Superior temporal gyrus (tissue), 1 donor: ENCODE measurements around the gene NTRK1.
A peak's percentile ranks its signal among the peaks of the same experiment; 100 is the strongest.
"Not testable (repeated sequence)": the region's sequence is repeated elsewhere in the genome, so short reads cannot be mapped to it uniquely, and the experiment has no call there.

Source experiments
- DNase-seq: peaks from one replicate; pipeline ENCODE4 v3.0.0-alpha.2; 2016; ENCODE audit errors: extremely low spot score

Gene NTRK1

DNA sequence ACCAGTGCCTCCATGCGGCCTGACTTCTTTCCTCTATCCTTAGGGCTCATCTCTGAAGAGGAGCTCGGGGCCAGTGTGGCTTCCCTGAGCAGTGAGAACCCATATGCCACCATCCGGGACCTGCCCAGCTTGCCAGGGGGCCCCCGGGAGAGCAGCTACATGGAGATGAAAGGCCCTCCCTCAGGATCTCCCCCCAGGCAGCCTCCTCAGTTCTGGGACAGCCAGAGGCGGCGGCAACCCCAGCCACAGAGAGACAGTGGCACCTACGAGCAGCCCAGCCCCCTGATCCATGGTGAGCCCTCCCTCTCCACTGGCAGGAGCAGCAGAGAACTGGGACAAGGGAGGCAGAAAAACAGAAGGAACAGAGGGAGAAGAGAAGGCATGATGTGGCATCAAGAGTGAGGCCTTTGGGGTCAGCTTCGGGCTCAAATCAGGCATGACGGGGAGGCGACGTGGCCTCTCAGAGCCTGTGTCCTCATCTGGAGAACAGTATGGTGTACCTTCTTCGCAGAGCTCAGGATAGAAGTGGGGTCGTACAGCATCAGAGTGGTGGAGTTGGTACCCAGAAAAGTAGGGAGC lies 53.2 kb downstream of the NTRK1 start:
- DNase-seq, result no peak

DNA sequence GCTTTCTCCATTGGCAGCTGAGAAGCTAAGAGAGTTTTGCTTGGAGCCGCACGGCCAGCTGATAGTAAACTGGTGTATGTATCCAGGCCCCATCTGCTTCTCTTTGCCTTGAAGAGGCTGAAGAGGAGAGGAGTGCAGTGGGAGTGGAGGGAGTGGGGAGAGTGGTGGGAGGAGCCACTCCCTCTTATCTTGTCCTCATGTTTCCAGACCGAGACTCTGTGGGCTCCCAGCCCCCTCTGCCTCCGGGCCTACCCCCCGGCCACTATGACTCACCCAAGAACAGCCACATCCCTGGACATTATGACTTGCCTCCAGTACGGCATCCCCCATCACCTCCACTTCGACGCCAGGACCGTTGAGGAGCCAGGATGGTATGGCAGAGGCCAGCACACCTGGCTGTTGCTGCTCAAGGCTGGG lies 53.8 kb downstream of the NTRK1 start:
- no peak for DNase-seq

DNA sequence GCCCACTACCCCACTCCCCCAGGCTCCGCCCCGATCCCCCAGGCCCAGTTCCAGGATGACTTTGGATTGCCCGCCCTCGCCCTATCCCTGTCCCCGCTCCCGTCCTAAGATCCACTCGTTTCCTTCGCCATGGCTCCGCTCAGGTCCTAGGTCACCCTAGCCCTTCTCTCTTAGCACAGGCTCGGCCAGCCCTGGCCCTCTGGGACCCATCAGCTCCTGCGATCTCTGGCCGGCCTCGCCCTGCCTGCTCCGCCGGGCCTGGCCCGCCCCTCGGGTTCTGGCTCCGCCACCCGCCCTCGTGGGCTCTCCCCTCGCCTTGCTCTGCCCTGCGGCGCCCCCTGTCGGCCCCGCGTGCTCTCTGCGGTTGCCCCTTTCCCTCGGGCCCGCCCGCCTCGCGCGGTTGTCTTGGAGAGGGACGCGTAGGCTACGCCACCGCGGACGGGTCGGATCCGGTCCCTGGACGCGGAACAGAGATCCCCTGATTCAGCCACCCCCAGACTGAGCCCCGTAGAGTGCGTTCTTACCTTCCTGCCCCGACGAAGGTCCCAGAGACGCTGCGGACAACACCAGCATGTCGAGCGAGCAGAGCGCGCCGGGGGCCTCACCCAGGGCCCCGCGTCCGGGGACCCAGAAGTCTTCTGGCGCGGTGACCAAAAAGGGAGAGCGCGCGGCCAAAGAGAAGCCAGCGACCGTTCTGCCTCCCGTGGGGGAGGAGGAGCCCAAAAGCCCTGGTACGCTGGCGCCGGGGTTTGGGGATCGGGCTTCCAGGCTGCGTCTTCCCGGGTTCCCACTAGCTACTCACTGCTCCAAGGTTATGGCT lies 59.8 kb downstream of the NTRK1 start, which contains the start of gene LRRC71:
TSS of gene LRRC71 (plus strand) at position 400 of the 820 bp plus-strand sequence. CDS start at position 572, 172 bp downstream.
- DNase-seq, result peak; percentile 52

DNA sequence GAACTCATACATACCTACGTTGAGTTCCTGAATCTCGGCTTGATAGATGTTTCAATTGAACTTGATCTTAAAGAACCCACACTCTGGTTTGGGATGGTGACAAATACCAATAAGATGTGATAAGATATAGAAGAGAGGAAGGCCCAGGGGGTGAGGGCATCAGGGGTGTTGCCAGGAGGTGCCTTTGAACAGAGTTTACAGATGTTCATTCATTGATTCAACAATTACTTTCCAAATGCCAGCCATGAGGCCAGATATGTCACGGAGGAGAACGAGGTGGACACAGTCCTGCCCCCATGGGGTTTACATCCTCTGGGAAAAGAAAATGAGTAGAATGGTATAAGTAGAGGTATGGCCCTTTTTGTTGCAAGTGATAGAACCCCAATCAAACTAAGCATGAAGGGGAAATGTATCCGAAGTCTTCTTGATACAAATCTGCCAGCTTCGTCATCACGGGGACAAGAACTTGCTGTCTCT lies 60.4 kb downstream of the NTRK1 start:
- DNase-seq, result no peak

DNA sequence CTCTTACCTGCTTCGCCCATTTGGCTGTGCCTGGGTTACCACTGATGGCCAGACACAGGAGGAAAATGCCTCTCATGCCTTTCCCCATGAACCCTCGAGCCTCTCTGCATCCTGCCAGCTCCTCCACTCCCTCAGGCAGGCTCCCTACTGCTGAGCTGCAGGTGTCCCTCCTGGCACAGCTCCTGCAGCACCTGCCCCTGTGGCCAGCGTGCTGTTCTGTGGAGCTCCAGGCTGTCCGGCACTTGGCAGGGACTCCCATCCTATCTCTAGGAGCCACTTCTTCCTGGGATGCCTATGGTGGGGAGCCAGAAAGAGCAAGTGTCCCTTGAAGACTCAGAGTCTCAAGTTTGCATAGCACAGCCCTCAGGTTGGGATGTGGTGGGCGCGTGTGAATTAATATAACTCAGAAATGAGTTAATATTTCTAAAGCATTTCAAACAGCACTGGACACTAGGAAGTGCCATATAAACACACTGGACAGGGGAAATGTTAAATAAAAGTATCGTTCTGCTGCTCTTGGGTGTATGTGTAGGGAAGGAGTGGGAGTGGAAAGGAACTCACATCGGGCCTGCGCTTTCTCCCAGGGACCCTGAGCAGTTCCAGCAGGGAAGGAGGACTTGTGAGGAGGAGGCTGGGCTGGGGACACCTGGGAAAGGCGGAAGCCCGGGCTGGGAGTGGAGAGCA lies 62.5 kb downstream of the NTRK1 start:
- DNase-seq, result no peak

DNA sequence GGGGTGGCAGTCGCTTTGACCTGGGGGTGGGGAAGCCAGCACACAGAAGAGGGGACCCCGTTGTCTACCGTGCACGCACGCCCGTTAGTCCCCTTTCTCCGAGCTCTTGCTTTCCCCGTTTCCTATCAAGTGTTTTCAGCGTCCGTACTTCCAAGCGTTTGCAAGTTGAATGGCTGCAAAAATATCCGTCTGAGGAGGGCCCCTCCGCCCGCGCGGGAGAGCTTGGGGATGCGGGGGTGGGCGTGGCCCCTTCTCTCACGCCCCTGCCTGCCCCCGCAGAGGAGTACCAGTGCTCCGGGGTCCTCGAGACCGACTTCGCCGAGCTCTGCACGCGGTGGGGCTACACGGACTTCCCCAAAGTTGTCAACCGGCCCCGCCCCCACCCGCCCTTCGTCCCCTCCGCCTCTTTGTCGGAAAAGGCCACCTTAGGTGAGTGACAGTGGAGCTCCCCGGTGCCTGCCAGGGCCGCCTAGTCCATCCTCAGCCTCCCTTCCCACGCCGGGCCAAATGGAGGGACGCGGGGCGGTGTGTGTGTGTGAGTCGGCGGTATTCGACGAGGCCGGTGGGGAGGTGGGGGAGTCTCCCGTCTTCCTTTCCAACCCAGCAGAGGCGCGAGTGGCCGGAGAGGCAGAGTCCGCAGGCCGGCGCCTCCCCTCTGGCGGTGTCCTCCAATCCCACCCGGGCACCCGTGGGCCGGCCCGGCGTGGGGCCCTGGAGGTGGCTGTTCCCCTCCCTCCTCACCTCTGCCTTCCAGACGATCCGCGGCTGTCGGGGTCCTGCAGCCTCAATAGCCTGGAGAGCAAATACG lies 63.2 kb downstream of the NTRK1 start:
- no peak for DNase-seq

DNA sequence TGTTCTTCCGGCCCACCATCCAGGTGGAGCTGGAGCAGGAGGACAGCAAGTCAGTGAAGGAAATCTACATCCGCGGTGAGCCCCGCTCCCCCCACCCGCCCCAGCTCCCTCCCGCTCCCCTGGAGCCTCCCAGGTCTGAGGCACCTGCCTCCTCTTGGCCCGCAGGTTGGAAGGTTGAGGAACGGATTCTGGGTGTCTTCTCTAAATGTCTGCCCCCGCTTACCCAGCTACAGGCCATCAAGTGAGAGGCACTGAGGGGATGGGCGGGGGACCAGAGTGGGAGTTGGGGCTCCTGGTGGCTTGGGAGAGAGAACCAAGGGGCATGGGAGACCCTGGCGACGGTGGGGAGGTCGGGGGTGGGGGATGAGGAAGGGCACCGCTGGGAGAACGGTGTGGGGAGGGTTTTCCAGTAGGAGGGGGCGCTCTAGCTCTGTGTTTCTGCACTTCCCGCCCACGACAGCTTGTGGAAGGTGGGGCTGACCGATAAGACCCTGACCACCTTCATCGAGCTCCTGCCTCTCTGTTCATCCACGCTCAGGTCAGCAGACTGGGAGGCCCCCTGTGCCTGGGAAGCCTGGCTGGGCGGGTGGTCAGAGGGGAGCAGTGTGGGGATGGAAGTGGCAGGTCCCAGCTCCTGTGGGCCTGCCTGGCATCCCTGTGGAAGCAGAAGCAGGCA lies 64.0 kb downstream of the NTRK1 start:
- DNase-seq, result no peak

DNA sequence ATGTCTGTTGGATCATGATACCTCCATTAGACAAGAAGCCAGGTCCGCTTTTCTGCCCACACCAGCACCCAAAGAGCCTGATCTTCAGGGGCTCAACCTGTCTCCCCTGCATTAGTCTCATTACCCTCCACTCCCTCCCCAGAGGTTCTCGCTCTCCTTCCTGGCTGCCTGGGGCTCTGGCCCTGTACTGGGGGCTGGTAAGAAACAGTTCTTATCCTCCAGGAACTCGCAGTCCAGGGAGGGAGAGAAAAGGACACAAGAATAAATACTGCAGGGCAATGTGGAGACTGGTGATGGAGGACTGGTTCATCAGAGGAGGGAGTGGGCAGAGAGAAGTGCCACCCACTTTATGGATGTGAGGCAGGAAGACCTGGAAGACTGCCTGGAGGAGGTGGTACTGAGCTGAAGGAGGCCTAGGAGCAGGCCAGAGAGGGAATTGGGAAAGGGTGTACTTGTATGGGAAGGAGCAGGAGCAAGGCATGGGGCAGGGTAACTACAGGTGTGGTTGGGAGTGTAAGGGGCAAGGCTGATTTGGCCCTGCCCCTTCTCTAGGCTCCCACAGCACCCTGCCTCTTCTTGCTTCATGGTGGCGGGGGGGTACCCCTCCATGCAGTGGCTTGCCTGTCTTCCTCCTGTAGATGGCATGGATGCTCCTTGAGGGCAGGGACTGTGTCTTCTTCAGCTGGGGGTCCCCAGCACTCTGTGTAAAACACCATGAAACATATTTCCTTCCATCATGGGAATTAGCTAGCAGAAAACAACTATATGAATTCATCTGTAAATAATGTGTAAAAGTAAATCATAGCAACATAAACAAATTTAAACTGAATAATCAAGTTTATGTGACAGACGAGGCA lies 64.7 kb downstream of the NTRK1 start:
- DNase-seq, result no peak

DNA sequence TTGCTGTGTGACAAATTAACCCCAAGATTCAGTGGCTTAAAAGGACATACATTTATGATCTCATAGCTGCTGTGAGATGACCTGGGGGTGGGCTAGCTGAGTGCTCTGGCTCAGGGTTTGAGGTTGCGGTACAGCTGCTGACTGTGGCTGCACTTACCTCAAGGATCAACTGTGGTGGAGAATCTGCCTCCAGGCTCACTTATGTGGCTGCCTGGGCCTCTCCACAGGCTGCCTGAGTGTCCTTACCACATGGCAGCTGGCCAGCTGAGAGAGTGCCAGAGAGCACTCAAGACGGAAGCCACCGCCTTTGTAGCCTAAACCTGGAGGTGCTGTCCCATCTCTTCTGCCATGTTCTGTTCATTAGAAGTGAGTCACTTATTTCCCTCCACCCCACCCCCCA lies 65.5 kb downstream of the NTRK1 start:
- no peak for DNase-seq

DNA sequence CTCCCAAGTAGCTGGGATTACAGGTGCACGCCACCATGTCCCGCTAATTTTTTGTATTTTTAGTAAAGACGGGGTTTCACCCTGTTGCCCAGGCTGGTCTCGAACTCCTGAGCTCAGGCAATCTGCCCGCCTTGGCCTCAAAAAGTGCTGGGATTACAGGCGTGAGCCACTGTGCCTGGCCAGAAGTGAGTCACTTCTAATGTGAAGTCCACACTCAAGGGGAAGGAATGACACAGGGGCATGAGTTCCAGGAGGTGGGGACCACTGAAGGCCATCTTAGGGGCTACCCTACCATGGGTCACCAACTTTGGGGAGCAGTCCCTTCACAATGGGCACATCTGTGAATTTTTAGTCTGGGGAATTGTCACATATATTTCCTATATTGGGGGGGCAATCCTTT lies 66.0 kb downstream of the NTRK1 start:
- DNase-seq, result not testable (repeated sequence)

DNA sequence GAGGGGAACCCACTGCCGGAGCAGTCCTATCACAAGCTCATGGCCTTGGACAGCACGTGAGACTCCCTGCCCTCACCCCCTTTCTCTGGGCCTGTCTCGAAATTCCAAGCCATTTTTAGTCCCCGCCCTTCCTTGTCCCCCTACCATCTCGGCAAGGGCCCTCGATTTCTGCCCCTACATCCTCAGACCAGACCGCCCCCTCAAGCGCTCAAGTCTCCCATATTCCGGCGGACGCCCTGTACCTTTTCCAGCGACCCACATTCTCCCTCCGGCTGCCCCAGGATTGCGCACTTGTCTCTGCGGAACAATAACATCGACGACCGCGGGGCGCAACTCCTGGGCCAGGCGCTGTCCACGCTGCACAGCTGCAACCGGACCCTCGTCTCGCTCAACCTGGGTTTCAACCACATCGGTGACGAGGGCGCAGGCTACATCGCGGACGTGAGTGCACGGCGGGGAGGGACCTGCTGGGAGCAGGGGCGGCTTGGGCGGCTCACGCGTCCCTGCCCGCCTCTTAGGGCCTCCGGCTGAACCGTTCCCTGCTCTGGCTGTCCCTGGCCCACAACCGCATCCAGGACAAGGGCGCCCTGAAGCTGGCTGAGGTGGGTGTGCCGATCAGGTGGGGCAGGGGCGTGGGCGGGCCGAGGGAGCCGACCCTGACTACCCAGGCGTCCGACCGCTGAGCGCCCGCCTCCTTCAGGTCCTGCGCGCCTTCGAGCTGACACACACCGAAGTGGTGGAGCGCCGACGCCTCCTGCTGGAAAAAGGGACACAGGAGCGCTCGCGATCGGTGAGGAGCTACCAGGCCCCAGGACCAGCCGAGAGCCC lies 66.8 kb downstream of the NTRK1 start:
- DNase-seq, result peak; percentile 17

DNA sequence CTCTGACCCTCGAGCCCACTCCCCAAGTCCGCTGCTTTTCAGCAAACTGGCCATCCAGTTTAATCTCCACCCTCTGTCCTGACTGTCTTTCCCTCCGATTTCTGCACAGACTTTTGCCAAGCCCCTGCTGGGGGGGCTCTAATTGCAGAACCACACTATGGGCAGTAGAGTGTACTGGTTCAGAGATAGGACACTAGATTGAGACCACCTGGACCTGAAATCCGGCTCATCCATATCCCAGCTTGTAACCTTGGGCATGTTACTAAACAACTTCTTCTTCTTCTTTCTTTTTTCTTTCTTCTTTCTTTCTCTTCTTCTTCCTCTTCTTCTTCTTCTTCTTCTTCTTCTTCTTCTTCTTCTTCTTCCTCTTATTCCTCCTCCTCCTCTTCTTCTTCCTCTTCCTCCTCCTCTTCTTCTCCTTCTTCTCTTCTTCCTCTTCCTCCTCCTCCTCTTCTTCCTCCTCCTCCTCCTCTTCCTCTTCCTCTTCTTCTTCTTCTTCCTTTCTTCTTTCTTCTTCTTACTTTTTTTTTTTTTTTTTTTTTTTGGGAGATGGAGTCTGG lies 67.5 kb downstream of the NTRK1 start:
- DNase-seq, result no peak

DNA sequence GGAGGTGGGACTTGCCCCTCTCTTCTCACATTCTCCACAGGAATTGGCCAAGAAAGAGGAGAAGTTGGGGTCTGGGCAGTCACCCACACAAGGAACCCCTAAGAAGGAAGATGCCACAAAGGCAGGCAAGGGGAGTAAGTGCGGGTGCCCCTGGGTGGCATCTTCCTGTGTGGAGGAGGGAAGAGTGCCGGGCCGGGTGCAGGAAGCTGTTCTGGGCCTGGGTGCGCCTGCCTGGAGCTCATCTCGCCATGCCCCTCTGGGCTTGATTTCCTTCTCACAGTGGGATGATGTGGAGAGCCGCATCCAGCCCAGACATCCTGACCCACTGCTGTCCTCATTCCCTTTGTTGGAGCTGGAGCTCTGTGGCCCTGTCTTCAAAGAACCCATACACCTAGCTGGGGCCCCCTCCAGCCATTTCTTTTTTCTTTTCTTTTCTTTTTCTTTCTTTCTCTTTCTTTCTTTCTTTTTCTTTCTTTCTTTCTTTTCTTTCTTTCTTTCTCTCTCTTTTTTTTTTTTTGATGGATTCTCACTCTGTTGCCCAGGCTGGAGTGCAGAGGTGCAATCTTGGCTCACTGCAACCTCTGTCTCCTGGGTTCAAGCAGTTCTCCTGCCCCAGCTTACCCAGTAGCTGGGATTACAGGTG lies 69.1 kb downstream of the NTRK1 start:
- DNase-seq, result no peak

DNA sequence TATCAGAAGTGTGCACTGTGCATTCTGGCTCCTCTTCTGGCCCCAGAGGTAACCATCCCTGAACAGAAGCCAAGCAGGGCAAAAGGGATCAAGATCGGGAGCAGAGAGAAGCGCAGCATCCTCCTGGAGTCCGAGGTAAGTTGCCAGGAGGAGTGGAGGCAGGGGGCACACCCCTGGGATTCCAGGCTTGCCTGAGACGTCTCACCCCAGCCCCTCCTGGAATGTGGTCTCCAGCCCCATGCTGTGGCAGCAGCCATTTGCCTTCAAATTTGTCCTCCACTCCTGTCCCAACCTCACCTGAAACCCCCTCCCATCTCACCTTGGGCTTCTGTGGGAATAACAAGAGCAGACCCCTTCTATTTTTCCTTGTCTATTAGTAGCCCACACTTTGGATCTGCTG lies 69.8 kb downstream of the NTRK1 start:
- no peak for DNase-seq
